OCI-LY7 (cell line): ENCODE measurements around the gene SHC2. TPM values are rescaled to one million over a fixed set of nuclear protein-coding genes. Genes with fewer than 3 reads are reported as not detected.

Source experiments
- BruUV-seq: library from RNA; stranded (reverse); fragments of 400-500 nt; replicated peaks from 2 replicates; lab custom pipeline; 2021; lab: Mats Ljungman, UMichigan
- CTCF ChIA-PET: fragments of 300-600 bp; sonication (Branson Sonifier 250); formaldehyde crosslinking; loops from one replicate; lab custom pipeline; 2022; ENCODE audit warnings: antibody characterized with exemption; ENCODE audit not compliant: unreplicated experiment; lab: Charles Lee
- POLR2A ChIA-PET: fragments of 300-600 bp; sonication (Branson Sonifier 250); formaldehyde crosslinking; loops from one replicate; lab custom pipeline; 2022; ENCODE audit warnings: antibody characterized with exemption; lab: Charles Lee
- DNase-seq: peaks from one replicate; pipeline ENCODE4 v3.0.0-alpha.2; 2015; ENCODE audit warnings: low spot score
- H2AFZ ChIP-seq: fragments of 200-600 bp; sonication (generic), shearing (Covaris generic); 2 replicates; pipeline ENCODE4 v1.6.1; 2014; ENCODE audit warnings: mild to moderate bottlenecking, antibody characterized with exemption, low read length, moderate library complexity
- H3K27ac ChIP-seq: fragments of 200-600 bp; sonication (generic); 2 replicates; pipeline ENCODE4 v1.5.1; 2014; ENCODE audit warnings: mixed run types, low read depth, mild to moderate bottlenecking, moderate library complexity, low read length, inconsistent platforms; ENCODE audit not compliant: poor library complexity, severe bottlenecking
- H3K36me3 ChIP-seq: fragments of 200-600 bp; sonication (generic); 2 replicates; pipeline ENCODE4 v1.6.1; 2014; ENCODE audit warnings: mild to moderate bottlenecking, antibody characterized with exemption, low read length, moderate library complexity, mixed read lengths; ENCODE audit not compliant: insufficient read depth
- H3K4me1 ChIP-seq: fragments of 200-600 bp; sonication (generic); 2 replicates; pipeline ENCODE4 v1.5.1; 2014; ENCODE audit warnings: mild to moderate bottlenecking, low read length; ENCODE audit not compliant: insufficient read depth, poor library complexity, severe bottlenecking
- H3K4me2 ChIP-seq: fragments of 200-600 bp; sonication (generic); 2 replicates; pipeline ENCODE4 v1.6.1; 2014; ENCODE audit warnings: mild to moderate bottlenecking, low read length
- H3K4me3 ChIP-seq: fragments of 200-600 bp; sonication (generic); 2 replicates; pipeline ENCODE4 v1.5.1; 2014; ENCODE audit warnings: mild to moderate bottlenecking, low read depth, low read length; ENCODE audit not compliant: poor library complexity, severe bottlenecking
- H3K79me2 ChIP-seq: fragments of 200-600 bp; sonication (generic); 2 replicates; pipeline ENCODE4 v1.6.1; 2016; ENCODE audit warnings: low read depth, mild to moderate bottlenecking, low read length, moderate library complexity, mixed read lengths; ENCODE audit not compliant: insufficient read depth
- H3K9me2 ChIP-seq: fragments of 200-600 bp; sonication (generic); 2 replicates; pipeline ENCODE4 v1.6.1; 2016; ENCODE audit warnings: mild to moderate bottlenecking, low read length, mixed read lengths; ENCODE audit not compliant: insufficient read depth
- H3K9me3 ChIP-seq: fragments of 200-600 bp; sonication (generic); 2 replicates; pipeline ENCODE4 v1.6.1; 2014; ENCODE audit warnings: mild to moderate bottlenecking, mixed run types, low read length, mixed read lengths
- H4K20me1 ChIP-seq: fragments of 200-600 bp; sonication (generic); 2 replicates; pipeline ENCODE4 v1.6.1; 2014; ENCODE audit warnings: mild to moderate bottlenecking, antibody characterized with exemption, low read length, moderate library complexity, mixed read lengths; ENCODE audit not compliant: insufficient read depth
- CTCF ChIP-seq: fragments of 200-600 bp; sonication (generic); conservative IDR thresholded peaks from 2 replicates; pipeline ENCODE4 v1.5.1; 2014; ENCODE audit warnings: mild to moderate bottlenecking, antibody characterized with exemption, low read length, moderate library complexity, mixed read lengths
- EZH2phosphoT487 ChIP-seq: fragments of 200-600 bp; sonication (generic); IDR thresholded peaks from 2 replicates; pipeline ENCODE4 v1.6.1; 2018; ENCODE audit warnings: low read depth, borderline replicate concordance, mild to moderate bottlenecking, mixed run types, antibody characterized with exemption, low read length, moderate library complexity, mixed read lengths
- intact Hi-C: fragments of 100-400 bp; cut with micrococcal nuclease; formaldehyde crosslinking; loops from one replicate; pipeline ENCODE4 v1.10.0; 2022; ENCODE audit not compliant: unreplicated experiment
- total RNA-seq, 2 experiments: library from RNA; depleted of rRNA in 1 of 2; stranded (reverse); fragments of >200 nt in 1 of 2; shearing (Covaris generic) in 1 of 2; gene quantifications; 2 replicates each; pipeline ENCODE4 v1.2.3, GENCODE V29; 2014 to 2022

The SHC2 gene
- total RNA-seq, 2 experiments from 2014 or later = 0.28 to 0.65 TPM

DNA sequence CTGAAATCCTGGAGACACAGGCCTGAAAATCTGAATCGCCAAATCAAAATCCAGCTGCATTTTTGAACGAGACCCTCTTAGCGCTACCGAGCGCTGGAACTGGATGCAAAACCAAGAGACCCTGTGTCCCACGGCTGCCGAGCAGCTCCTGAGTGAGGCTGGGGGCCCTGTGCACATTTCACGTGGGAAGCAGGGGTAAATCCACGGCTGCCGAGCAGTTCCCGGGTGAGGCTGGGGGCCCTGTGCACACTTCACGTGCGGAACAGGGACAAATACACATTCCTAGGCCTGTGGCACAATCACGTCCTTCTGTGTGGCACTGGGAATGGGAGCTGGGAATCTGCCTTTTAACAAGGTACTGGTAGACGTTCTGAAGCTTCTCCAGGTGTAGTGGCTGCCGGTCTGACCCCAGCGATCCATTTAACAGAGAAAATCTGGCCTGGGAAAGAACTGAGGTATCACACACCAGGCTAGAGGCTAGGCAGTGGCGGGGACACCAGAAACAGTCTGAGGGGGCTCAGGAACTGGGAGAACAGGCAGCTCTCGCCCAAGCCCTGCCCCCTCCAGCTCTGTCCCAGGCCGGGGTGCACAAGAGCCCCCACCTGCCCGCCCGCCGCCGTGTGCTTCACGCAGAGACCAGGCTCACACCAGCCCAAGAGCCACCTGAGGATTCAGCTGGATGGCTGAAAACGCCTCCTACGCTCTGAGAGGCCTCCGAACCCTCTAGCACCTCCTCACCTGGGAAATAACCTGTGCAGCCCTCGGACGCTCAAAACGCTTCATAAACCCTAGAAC, 40.9 kb downstream of the SHC2 start:
- TF ChIP-seq EZH2phosphoT487 (no peak), CTCF (no peak)
- Histone ChIP-seq H4K20me1 (no peaks in the 10 kb centered on the region), H2AFZ (no peak overlapping the region), H3K27ac (no peak overlapping the region), H3K4me2 (no peak overlapping the region), H3K4me3 (no peak overlapping the region), H3K9me3 (no peaks in the 10 kb centered on the region), H3K36me3 (no peaks in the 10 kb centered on the region), H3K9me2 (no peaks in the 10 kb centered on the region), H3K79me2 (no peaks in the 10 kb centered on the region), H3K4me1 (no peaks in the 10 kb centered on the region)
- CTCF ChIA-PET = no interaction called here
- no peak for DNase-seq
- intact Hi-C loops = no loop called here
- POLR2A ChIA-PET = no interaction called here
- no TSS peak for BruUV-seq

- H3K9me3 ChIP-seq = no peaks in the 10 kb centered on the region
- TF ChIP-seq CTCF (no peak), EZH2phosphoT487 (no peak)
- no TSS peak for BruUV-seq
- no peak overlapping the region for H3K4me3 ChIP-seq
- H3K27ac ChIP-seq = no peak overlapping the region
- no peak for DNase-seq
- H3K4me2 ChIP-seq = no peak overlapping the region
- intact Hi-C loops = no loop called here
- H2AFZ ChIP-seq = no peak overlapping the region
- H3K36me3 ChIP-seq = no peaks in the 10 kb centered on the region
- H3K79me2 ChIP-seq = no peaks in the 10 kb centered on the region
- H4K20me1 ChIP-seq = no peaks in the 10 kb centered on the region
- ChIA-PET CTCF (no interaction called here), POLR2A (no interaction called here)
- no peaks in the 10 kb centered on the region for H3K4me1 ChIP-seq
- no peaks in the 10 kb centered on the region for H3K9me2 ChIP-seq
Measured at GRCh38 chr19:418761-419671, 41.8 kb downstream of the SHC2 start.
